ENCODE data around the gene NKAIN2. TPM values are rescaled to one million over a fixed set of nuclear protein-coding genes. Genes with fewer than 3 reads are reported as not detected.
"Not testable (repeated sequence)": the region's sequence is repeated elsewhere in the genome, so short reads cannot be mapped to it uniquely, and the experiment has no call there.

NKAIN2 gene
- total RNA-seq, 2 donors from 2014 or later = not detected

GRCh38 chr6:124539096-124539495 lies 735.4 kb downstream of the NKAIN2 start:
- no peaks in the 10 kb centered on the region for H3K27me3 Mint-ChIP-seq
- no peaks in the 10 kb centered on the region for H3K36me3 Mint-ChIP-seq
- no peak for DNase-seq (ENCODE audit: low spot score)
- no peak overlapping the region for H3K27ac Mint-ChIP-seq
- H3K4me3 Mint-ChIP-seq = no peak overlapping the region
- peaks cover 4% of the 10 kb centered on the region for H3K9me3 Mint-ChIP-seq
- no peak for ATAC-seq
- H3K4me1 Mint-ChIP-seq (ENCODE audit: low read depth in 2 of 2) = no peaks in the 10 kb centered on the region

- Mint-ChIP-seq H3K4me1 (ENCODE audit: low read depth in 2 of 2) (no peaks in the 10 kb centered on the region), H3K27ac (no peak overlapping the region), H3K4me3 (no peak overlapping the region), H3K9me3 (peaks cover 4% of the 10 kb centered on the region), H3K36me3 (no peaks in the 10 kb centered on the region), H3K27me3 (no peaks in the 10 kb centered on the region)
- ATAC-seq (no peak), DNase-seq (ENCODE audit: low spot score) (no peak)
These were observed 737.9 kb downstream of the NKAIN2 start for GRCh38 chr6:124541573-124541972.

- Mint-ChIP-seq H3K27me3 (no peaks in the 10 kb centered on the region), H3K36me3 (no peaks in the 10 kb centered on the region), H3K9me3 (peaks cover 5% of the 10 kb centered on the region), H3K4me1 (ENCODE audit: low read depth in 2 of 2) (no peaks in the 10 kb centered on the region), H3K27ac (no peak overlapping the region), H3K4me3 (no peak overlapping the region)
- DNase-seq (ENCODE audit: low spot score) = no peak
- no peak for ATAC-seq
These were observed 742.9 kb downstream of the NKAIN2 start for GRCh38 chr6:124546601-124547000.

- H3K9me3 Mint-ChIP-seq = peaks cover 9% of the 10 kb centered on the region
- ATAC-seq (no peak), DNase-seq (ENCODE audit: low spot score) (no peak)
- no peaks in the 10 kb centered on the region for H3K4me1 Mint-ChIP-seq (ENCODE audit: low read depth in 2 of 2)
- H3K4me3 Mint-ChIP-seq = no peak overlapping the region
- H3K27ac Mint-ChIP-seq = no peak overlapping the region
- H3K36me3 Mint-ChIP-seq = no peaks in the 10 kb centered on the region
- H3K27me3 Mint-ChIP-seq = no peaks in the 10 kb centered on the region
These were observed 748.1 kb downstream of the NKAIN2 start for GRCh38 chr6:124551711-124552233.

- H3K27ac Mint-ChIP-seq = no peak overlapping the region
- no peak overlapping the region for H3K4me3 Mint-ChIP-seq
- ATAC-seq = no peak
These were observed 754.2 kb downstream of the NKAIN2 start for GRCh38 chr6:124557873-124558272.

GRCh38 chr6:124560078-124560477 lies 756.4 kb downstream of the NKAIN2 start:
- H3K9me3 Mint-ChIP-seq; H3K4me1 Mint-ChIP-seq (ENCODE audit: low read depth in 2 of 2); DNase-seq (ENCODE audit: low spot score); ATAC-seq; H3K27me3 Mint-ChIP-seq; H3K36me3 Mint-ChIP-seq; H3K4me3 Mint-ChIP-seq; H3K27ac Mint-ChIP-seq: not testable (repeated sequence)

More at GRCh38 chr6:124557873-124558272, 754.2 kb downstream of the NKAIN2 start:
- Mint-ChIP-seq H3K36me3 (no peaks in the 10 kb centered on the region), H3K27me3 (no peaks in the 10 kb centered on the region), H3K9me3 (peaks cover 6% of the 10 kb centered on the region), H3K4me1 (ENCODE audit: low read depth in 2 of 2) (no peaks in the 10 kb centered on the region)
- DNase-seq (ENCODE audit: low spot score) = no peak

GRCh38 chr6:124560873-124561567 lies 757.4 kb downstream of the NKAIN2 start:
- DNase-seq (ENCODE audit: low spot score) = no peak
- Mint-ChIP-seq H3K27ac (no peak overlapping the region), H3K36me3 (no peaks in the 10 kb centered on the region), H3K27me3 (no peaks in the 10 kb centered on the region), H3K4me1 (ENCODE audit: low read depth in 2 of 2) (no peaks in the 10 kb centered on the region), H3K4me3 (no peak overlapping the region), H3K9me3 (peaks cover 5% of the 10 kb centered on the region)
- ATAC-seq = no peak

GRCh38 chr6:124561635-124562130 lies 758.0 kb downstream of the NKAIN2 start:
- H3K4me1 Mint-ChIP-seq (ENCODE audit: low read depth in 2 of 2) = no peaks in the 10 kb centered on the region
- H3K27me3 Mint-ChIP-seq = no peaks in the 10 kb centered on the region
- DNase-seq (ENCODE audit: low spot score) (no peak), ATAC-seq (no peak)
- H3K36me3 Mint-ChIP-seq = no peaks in the 10 kb centered on the region
- H3K4me3 Mint-ChIP-seq = no peak overlapping the region
- peaks cover 5% of the 10 kb centered on the region for H3K9me3 Mint-ChIP-seq
- H3K27ac Mint-ChIP-seq = no peak overlapping the region

GRCh38 chr6:124564125-124564524 lies 760.5 kb downstream of the NKAIN2 start:
- H3K27ac Mint-ChIP-seq; H3K36me3 Mint-ChIP-seq; ATAC-seq; DNase-seq (ENCODE audit: low spot score); H3K4me1 Mint-ChIP-seq (ENCODE audit: low read depth in 2 of 2); H3K27me3 Mint-ChIP-seq; H3K4me3 Mint-ChIP-seq: not testable (repeated sequence)
- H3K9me3 Mint-ChIP-seq = peaks cover 10% of the 10 kb centered on the region

- ATAC-seq = no peak
- H3K4me1 Mint-ChIP-seq (ENCODE audit: low read depth in 2 of 2) = no peaks in the 10 kb centered on the region
These were observed 763.7 kb downstream of the NKAIN2 start for GRCh38 chr6:124567401-124567800.

GRCh38 chr6:124573953-124574352 lies 770.3 kb downstream of the NKAIN2 start:
- Mint-ChIP-seq H3K4me1 (ENCODE audit: low read depth in 2 of 2) (no peaks in the 10 kb centered on the region), H3K9me3 (peaks cover 16% of the 10 kb centered on the region), H3K27me3 (no peaks in the 10 kb centered on the region), H3K4me3 (no peak overlapping the region), H3K36me3 (peaks cover 17% of the 10 kb centered on the region), H3K27ac (no peak overlapping the region)
- ATAC-seq (no peak), DNase-seq (ENCODE audit: low spot score) (no peak)

More at GRCh38 chr6:124567401-124567800, 763.7 kb downstream of the NKAIN2 start:
- Mint-ChIP-seq H3K36me3 (peaks cover 17% of the 10 kb centered on the region), H3K27me3 (no peaks in the 10 kb centered on the region), H3K9me3 (peaks cover 19% of the 10 kb centered on the region), H3K27ac (no peak overlapping the region), H3K4me3 (no peak overlapping the region)
- DNase-seq (ENCODE audit: low spot score) = no peak

GRCh38 chr6:124577734-124578281 lies 774.1 kb downstream of the NKAIN2 start:
- DNase-seq (ENCODE audit: low spot score) = no peak
- Mint-ChIP-seq H3K27ac (no peak overlapping the region), H3K4me3 (no peak overlapping the region), H3K27me3 (no peaks in the 10 kb centered on the region), H3K36me3 (no peaks in the 10 kb centered on the region), H3K4me1 (ENCODE audit: low read depth in 2 of 2) (no peaks in the 10 kb centered on the region), H3K9me3 (peaks cover 11% of the 10 kb centered on the region)
- no peak for ATAC-seq

GRCh38 chr6:124590001-124590400 lies 786.3 kb downstream of the NKAIN2 start:
- no peak for DNase-seq (ENCODE audit: low spot score)
- ATAC-seq = no peak
- Mint-ChIP-seq H3K9me3 (peaks cover 6% of the 10 kb centered on the region), H3K27ac (no peak overlapping the region), H3K27me3 (no peaks in the 10 kb centered on the region), H3K4me1 (ENCODE audit: low read depth in 2 of 2) (no peaks in the 10 kb centered on the region), H3K36me3 (peaks cover 4% of the 10 kb centered on the region), H3K4me3 (no peak overlapping the region)

- Mint-ChIP-seq H3K27ac (no peak overlapping the region), H3K9me3 (peaks cover 8% of the 10 kb centered on the region), H3K36me3 (no peaks in the 10 kb centered on the region), H3K4me1 (ENCODE audit: low read depth in 2 of 2) (no peaks in the 10 kb centered on the region), H3K4me3 (no peak overlapping the region), H3K27me3 (no peaks in the 10 kb centered on the region)
- DNase-seq (ENCODE audit: low spot score) (no peak), ATAC-seq (no peak)
These were observed 796.0 kb downstream of the NKAIN2 start for GRCh38 chr6:124599656-124600055.
